ENCODE data around the gene ATE1.

- TF ChIP-seq POLR2A (IDR thresholded peaks at IDR 0.05) (no peak), CTCF (IDR thresholded peaks at IDR 0.05) (no peak)
These were observed 33.6 kb upstream of the ATE1 start for GRCh38 chr10:121961456-121961855.

All from heart left ventricle (tissue), 13 donors.